Activated CD4-positive, alpha-beta T cell treated with anti-CD3 and anti-CD28 coated beads for 48 hours (primary cell): Measurements from ENCODE around the gene GATAD2A.
A peak's percentile ranks its signal among the peaks of the same experiment; 100 is the strongest.
"Not testable (repeated sequence)": the region's sequence is repeated elsewhere in the genome, so short reads cannot be mapped to it uniquely, and the experiment has no call there.

Experiments used
- DNase-seq: peaks from one replicate; pipeline ENCODE4 v3.0.0-alpha.2; 2020

The GATAD2A gene, protein sequence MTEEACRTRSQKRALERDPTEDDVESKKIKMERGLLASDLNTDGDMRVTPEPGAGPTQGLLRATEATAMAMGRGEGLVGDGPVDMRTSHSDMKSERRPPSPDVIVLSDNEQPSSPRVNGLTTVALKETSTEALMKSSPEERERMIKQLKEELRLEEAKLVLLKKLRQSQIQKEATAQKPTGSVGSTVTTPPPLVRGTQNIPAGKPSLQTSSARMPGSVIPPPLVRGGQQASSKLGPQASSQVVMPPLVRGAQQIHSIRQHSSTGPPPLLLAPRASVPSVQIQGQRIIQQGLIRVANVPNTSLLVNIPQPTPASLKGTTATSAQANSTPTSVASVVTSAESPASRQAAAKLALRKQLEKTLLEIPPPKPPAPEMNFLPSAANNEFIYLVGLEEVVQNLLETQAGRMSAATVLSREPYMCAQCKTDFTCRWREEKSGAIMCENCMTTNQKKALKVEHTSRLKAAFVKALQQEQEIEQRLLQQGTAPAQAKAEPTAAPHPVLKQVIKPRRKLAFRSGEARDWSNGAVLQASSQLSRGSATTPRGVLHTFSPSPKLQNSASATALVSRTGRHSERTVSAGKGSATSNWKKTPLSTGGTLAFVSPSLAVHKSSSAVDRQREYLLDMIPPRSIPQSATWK

DNA sequence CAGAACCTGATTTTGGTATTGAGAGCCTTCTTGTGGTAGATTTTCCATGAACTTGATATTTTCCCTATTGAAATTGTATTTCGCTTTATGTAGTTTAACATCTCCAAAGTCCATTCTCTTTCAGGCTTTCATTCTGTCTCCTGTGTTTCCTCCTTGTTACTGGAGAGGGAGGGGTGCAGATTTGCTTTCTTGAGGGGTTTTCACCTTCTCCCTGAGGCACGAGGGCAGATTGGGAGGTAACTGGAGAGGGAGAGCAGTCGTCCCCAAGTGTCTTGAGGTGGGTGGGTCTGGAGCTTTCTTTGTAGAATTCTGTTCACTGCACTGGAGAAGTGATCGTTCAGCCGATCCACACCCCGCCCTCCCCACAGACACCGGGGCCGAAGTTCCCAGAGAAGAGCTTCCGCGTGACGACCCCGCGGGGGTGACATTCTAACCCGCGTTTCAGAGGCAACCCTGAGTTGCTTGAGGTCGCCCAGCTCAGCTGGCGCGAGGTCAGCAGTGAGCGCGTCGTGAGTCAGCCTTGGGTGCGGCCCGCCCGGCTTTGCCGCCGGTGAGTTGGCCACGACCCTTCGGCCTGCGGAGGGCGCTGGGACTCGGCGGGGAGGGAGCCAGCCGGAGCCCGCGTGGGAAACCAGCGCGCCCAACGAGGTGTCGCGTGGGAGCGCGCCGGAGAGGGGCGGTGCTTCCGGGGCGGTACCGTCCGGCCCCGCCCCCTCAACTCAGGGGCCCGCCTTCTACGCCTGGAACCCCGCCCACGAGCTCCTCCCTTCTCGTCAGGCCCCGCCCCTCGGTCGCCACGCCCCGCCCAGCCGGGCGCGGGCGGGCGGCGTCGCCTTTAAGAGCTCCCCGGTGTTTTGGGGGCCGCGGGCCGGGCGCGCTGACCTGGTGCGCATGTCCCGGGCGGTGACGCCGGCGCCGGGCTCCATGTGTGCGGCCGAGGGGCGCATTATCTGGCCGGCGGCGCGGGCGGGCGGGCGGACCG, at the start of gene GATAD2A:
GATAD2A (plus strand) TSS at position 797 of the 982 bp plus-strand sequence. CDS start 59,671 bp downstream, outside the sequence.
- DNase-seq: peak; percentile 92

DNA sequence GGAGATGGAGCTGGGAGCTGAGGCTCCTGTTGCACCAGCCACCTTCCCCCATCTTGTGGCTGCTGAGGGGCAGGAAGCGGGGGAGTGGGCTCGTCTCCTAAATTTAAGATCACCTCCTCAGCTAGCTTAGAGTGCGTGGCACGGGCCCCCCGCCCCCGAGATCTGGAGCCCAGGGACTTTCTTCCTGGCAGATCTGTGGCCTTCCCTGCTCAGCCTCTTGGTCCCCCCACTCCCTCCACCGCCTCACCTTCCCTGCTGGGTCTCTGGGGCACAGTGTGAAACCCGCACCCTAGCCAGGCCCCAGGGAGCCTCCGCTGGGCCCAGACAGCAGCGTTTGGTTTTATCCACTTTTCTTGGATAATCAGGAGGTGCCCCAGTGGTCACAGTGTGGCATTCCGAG, 49.0 kb upstream of the GATAD2A start:
- no peak for DNase-seq

GRCh38 chr19:19356901-19357566, 48.4 kb upstream of the GATAD2A start:
- DNase-seq: no peak

GRCh38 chr19:19361075-19361594, 44.3 kb upstream of the GATAD2A start:
- DNase-seq: peak; percentile 85

GRCh38 chr19:19362075-19362474, 43.4 kb upstream of the GATAD2A start:
- no peak for DNase-seq

DNA sequence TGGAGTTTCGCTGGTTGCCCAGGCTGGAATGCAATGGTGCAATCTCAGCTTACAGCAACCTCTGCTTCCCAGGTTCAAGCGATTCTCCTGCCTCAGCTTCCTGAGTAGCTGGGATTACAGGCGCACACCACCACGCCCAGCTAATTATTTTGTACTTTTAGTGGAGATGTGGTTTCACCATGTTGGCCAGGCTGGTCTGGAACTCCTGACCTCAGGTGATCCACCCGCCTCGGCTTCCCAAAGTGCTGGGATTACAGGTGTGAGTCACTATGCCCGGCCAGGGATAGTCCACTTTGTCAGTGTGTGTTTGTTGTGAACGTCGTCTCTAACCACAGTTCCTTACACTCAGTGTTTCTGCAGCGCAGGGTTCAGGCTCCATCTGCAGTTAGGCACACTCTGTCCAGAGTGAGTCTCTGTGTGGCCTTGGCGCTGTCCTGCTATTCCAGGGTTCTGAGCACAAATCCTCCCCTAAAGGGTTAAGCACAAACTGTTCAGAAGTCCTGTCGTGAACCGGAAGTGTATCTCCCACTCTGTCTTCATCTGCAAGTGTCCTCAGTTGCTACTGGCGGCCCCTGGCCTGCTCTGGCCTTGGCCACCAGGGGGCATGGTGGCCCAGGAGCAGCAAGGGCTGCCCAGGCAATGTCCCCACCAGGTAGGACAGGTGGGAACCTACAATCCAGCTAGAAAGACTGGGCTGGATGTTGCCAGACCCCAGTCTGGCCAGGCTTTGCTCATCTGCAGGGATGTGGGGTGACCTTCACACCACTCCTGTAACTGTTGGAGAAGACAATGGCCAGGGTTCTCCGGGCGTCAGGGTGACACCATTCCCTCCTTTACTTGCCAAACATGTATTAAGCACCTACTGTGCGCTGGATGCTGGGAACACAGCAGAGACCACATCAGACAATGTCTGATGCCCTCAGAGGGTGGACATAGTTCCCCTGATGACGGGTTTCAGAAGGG, 38.8 kb upstream of the GATAD2A start:
- peak; percentile 81 for DNase-seq

DNA sequence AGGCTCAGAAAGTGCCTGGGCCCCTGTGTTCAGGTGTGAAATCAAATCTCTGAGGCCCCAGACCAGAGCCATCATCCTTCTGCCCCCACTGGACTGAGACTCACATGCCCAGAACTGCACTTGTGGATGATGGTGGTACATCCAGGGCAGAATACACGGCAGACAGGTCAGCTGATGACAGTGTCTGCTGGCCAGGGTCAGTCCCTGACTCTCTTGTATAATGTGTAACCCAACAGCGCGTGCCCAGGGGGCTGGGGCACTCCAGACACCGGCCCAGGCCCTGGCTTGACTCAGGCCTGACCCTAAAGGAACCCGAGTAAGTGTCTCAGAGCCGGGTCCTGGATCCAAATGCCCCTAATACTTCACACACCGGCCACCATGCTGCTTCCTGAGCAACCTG, 37.4 kb upstream of the GATAD2A start:
- DNase-seq: no peak

DNA sequence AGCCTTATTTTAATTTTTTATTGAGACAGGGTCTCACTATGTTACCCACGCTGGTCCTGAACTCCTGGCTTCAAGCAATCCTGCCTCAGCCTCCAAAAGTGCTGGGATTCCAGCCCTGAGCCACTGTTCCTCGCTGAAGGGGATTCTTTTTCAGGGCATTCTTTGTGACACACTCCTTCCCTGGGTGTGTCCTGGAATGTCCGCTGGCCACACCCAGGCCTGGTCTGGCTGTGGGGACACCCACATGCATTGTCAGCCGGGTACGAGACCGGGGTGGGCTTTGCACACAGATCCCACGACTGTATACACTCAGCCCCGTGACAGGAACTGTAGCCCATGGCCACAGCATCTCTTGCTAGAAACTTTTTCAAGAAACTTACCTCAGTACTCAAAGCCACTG, 34.4 kb upstream of the GATAD2A start:
- no peak for DNase-seq

- peak; percentile 45 for DNase-seq
Observed at GRCh38 chr19:19372656-19373416, 32.6 kb upstream of the GATAD2A start.

DNA sequence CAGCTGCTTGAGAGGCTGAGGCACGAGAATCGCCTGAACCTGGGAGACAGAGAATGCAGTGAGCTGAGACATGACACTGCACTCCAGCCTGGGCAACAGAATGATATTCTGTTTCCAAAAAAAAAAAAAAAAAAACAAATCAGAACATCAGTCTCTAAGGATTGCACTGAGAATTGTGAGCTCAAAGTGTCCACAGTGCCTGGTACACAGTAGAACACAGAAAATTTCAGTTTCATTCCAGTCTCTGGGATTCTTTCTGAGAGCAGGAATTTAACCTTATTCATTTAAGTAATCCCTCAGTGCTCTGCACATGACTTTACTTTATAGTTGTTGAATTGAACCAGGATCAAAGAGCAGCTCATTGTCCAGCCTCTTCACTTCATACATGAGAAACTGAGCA, 25.9 kb upstream of the GATAD2A start:
- DNase-seq: no peak

DNA sequence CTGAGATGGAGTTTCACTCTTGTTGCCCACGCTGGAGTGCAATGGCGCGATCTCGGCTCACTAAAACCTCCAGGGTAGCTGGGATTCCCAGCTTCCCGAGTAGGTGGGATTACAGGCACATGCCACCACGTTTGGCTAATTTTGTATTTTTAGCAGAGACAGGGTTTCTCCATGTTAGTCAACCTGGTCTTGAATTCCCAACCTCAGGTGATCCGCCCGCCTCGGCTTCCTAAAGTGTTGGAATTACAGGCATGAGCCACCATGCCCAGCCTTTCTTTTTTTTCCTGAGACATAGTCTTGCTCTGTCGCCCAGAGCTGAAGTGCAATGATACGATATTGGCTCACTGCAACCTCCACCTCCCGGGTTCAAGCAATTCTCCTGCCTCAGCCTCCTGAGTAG, 25.2 kb upstream of the GATAD2A start:
- DNase-seq: not testable (repeated sequence)

DNA sequence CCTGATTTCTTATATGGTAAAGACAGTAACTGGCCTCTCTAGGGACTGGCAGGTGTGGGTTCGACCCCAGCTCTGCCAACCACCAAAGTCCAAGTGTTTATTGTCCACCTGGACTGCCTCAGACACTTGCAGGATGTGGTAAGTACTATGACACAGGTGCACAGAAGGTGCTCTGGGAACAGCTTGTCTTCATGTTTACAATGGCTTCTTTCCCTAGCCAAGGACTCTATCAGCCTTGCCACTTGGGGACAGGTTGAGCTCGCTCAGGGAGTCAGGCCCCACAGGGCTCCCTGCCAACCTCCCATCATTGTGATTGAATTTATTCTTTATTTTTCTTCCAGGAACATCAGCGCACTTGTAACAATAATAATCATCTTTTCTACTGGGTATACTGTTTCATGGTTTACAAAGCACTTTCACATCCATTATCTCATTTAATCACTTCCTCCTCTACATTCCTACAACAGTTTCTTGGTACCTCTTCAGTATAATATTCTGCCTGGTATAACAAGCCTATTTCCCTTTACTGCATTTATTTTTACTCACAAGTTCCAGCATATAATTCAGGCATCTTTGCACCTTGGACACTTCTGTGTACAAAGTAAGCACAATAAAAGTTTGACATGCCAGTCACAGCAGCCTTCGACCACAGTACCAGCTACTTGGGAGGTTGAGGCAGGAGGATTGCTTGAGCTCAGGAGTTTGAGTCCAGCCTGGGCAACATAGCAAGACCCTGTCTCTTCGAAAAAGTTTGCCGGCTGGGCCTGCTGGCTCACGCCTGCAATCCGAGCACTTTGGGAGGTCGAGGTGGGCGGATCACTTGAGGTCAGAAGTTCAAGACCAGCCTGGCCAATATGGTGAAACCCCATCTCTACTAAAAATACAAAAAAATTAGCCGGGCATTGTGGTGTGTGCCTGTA, 24.2 kb upstream of the GATAD2A start:
- no peak for DNase-seq

DNA sequence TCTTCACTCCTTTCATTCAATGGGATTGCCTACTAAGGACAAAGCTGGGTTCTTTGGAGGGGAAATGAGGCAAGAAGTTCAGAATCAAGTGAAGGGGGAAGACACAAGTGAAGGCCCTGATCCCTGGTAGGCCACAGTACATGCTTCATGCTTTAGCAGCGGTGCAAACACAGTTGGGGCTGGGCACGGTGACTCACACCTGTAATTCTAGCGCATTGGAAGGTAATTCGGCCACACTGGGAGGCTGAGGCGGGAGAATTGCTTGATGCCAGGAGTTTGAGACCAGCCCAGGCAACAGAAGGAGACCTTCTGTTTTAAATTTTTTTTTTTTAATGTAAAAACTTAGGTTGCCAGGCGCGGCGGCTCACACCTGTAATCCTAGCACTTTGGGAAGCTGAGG, 23.4 kb upstream of the GATAD2A start:
- DNase-seq: no peak

- DNase-seq: no peak
Observed at GRCh38 chr19:19384486-19384885, 21.0 kb upstream of the GATAD2A start.

DNA sequence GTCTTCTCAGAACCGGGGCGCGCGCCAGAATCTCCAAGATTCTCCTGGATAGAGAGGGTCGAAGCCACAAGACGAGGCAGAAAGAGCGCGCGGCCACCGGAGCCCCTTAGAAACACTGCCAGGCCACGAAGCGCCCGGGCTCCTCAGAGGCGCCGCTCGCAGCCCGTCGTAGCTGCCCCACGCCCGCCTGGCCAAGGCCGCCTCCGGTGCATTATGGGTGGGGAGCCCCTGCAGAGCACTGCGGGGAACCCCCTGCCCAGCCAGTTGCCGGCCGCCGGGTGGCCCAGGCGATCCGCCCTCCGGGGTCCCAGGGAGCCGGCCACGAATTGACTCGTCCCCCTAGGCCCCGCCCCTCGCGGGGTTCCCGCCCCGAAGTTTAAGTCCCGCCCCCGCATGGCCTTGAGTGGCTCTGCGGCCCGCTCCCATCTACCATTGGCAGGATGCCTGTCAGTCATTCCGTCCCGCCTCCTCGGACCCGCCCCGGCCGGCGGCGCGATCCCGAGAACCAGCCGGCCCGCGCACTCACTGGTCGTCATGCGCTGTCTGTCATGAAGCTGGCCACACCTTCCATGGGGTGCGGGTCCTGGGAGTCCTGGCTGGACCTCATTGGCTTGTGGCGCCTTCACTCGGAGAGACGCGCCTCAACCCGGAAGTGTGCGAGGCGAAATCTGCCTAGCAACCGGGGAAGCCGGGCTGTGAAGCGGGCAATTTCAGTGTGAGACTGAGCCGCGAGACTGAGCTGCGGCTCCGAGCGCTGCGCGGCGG, 20.2 kb upstream of the GATAD2A start:
- DNase-seq: peak; percentile 100

GRCh38 chr19:19385896-19386869, 19.3 kb upstream of the GATAD2A start:
- peak; percentile 71 for DNase-seq

DNA sequence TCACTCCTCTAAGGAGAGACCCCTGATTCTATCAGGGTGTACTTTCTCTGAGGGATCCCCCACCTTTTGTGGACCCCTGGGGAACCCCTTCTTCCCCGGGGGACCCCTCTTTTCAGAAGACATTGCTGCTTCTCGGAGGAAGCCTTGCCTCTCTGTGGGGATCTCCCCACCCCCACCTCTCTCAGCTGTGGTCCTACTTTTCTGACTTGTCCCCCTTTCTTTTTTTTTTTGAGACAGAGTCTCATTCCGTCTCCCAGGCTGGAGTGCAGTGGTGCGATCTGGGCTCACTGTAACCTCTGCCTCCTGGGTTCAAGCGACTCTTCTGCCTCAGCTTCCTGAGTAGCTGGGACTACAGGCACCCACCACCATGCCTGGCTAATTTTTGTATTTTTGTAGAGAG, 18.4 kb upstream of the GATAD2A start:
- no peak for DNase-seq
